Activated CD8-positive, alpha-beta memory T cell treated with anti-CD3 and anti-CD28 coated beads, Interleukin-2, amount 50 U/mL, for 24 hours (primary cell): ENCODE results near the gene ENOX1.

Experiments used
- DNase-seq: peaks from one replicate; pipeline ENCODE4 v3.0.0-alpha.2; 2020; ENCODE audit errors: extremely low read depth

Gene ENOX1

GRCh38 chr13:43315522-43315921, 471.2 kb downstream of the ENOX1 start:
- DNase-seq, result no peak

GRCh38 chr13:43309311-43309710, 477.5 kb downstream of the ENOX1 start:
- no peak for DNase-seq

GRCh38 chr13:43307921-43308433, 478.8 kb downstream of the ENOX1 start:
- DNase-seq, result no peak

GRCh38 chr13:43307221-43307920, 479.4 kb downstream of the ENOX1 start:
- no peak for DNase-seq

- DNase-seq, result no peak
Measured at GRCh38 chr13:43306372-43306771, 480.4 kb downstream of the ENOX1 start.

GRCh38 chr13:43305416-43305815, 481.4 kb downstream of the ENOX1 start:
- DNase-seq, result no peak

GRCh38 chr13:43304945-43305344, 481.8 kb downstream of the ENOX1 start:
- DNase-seq, result no peak

- no peak for DNase-seq
Measured at GRCh38 chr13:43304449-43304848, 482.3 kb downstream of the ENOX1 start.

GRCh38 chr13:43303033-43303729, 483.6 kb downstream of the ENOX1 start:
- DNase-seq, result no peak

- DNase-seq, result no peak
Measured at GRCh38 chr13:43301346-43301969, 485.3 kb downstream of the ENOX1 start.

- no peak for DNase-seq
Measured at GRCh38 chr13:43300865-43301264, 485.9 kb downstream of the ENOX1 start.

GRCh38 chr13:43299374-43299773, 487.4 kb downstream of the ENOX1 start:
- no peak for DNase-seq

GRCh38 chr13:43298816-43299215, 488.0 kb downstream of the ENOX1 start:
- DNase-seq, result no peak

- no peak for DNase-seq
Measured at GRCh38 chr13:43297967-43298678, 488.6 kb downstream of the ENOX1 start.

- no peak for DNase-seq
Measured at GRCh38 chr13:43295825-43296564, 490.8 kb downstream of the ENOX1 start.

GRCh38 chr13:43295321-43295720, 491.5 kb downstream of the ENOX1 start:
- no peak for DNase-seq

- no peak for DNase-seq
Measured at GRCh38 chr13:43294412-43294811, 492.4 kb downstream of the ENOX1 start.

- no peak for DNase-seq
Measured at GRCh38 chr13:43293986-43294385, 492.8 kb downstream of the ENOX1 start.

GRCh38 chr13:43293561-43293960, 493.2 kb downstream of the ENOX1 start:
- DNase-seq, result no peak

- no peak for DNase-seq
Measured at GRCh38 chr13:43293008-43293407, 493.8 kb downstream of the ENOX1 start.

GRCh38 chr13:43291287-43292060, 495.3 kb downstream of the ENOX1 start:
- DNase-seq, result no peak
